ENCODE results near the gene PPP2R2D.

PPP2R2D gene

DNA sequence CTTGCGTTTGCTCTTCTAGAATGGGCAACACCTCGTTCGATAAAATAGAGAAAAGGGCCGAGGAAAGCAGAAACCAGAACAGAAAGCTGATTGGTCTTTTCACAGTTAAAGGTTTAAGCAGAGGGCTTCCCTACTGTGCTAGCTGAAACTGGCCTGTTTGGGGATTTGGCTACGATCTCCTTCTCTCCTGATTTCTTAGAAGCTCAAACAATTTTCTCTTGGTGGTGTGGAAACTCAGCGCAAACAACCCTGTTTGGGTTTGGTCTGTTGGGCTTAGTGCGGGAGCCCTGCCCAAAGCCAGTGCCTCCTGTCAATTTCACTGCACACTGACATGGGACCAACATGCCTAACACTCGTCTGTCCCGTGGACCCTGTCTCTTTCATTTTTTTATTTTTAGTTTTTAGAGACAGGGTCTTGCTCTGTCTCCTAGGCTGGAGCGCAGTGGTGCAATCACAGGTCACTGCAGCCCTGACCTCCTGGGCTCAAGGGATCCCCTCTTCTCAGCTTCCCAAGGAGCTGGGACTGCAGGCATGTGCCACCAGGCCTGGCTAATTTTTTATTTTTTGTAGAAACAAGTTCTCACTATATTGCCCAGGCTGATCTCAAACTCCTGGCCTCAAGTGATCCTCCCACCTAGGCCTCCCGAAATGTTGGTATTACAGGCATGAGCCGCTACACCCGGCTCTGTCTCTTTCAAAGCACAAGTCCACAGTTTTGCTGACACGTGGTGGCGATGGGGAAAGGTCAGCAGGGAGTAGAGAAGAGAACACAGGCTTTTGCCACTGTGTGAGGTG is 97.4 kb downstream of the PPP2R2D start:
- no peak for DNase-seq (ENCODE audit: low read depth in 2 of 2)

DNA sequence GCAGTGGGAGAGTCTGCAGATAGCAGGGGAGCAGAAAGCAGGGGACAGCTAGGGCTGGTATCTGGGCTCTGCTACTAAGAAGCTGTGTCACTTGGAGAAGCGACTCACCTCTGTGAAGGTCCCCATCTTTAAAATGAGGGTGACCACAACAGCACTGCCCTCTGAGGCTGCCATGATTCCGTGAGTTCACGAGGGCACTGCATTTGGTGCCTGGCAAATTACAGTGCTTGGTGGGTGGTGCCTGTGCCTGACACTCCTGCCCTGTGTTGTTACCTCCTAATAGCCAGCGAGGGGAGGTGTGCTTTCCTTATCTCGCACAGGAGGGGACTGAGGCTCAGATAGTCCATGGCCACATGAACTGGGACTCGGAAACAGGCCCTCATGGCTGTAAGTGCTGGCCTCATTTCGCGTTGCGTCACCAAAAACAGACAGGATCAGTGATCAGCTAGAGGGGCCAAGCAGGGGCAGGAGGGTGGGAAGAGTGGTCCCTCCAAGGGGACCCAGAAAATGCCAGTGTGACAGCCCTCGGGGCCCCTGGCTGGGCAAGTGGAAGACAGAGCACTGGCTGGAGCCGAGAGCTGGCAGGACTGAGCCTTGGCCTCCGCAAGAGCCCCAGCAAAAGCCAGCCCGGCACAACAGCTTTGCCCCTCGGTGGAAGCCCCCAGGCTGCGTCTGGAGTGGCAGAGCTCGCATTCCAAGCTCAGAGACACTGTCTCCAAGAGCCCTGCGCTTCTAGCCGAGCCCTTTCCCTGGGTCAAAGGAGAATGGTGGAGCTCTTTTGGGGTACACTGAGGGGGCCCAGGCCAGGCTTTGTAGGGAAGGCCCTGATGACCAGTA is 98.3 kb downstream of the PPP2R2D start:
- DNase-seq (ENCODE audit: low read depth in 2 of 2): no peak

DNA sequence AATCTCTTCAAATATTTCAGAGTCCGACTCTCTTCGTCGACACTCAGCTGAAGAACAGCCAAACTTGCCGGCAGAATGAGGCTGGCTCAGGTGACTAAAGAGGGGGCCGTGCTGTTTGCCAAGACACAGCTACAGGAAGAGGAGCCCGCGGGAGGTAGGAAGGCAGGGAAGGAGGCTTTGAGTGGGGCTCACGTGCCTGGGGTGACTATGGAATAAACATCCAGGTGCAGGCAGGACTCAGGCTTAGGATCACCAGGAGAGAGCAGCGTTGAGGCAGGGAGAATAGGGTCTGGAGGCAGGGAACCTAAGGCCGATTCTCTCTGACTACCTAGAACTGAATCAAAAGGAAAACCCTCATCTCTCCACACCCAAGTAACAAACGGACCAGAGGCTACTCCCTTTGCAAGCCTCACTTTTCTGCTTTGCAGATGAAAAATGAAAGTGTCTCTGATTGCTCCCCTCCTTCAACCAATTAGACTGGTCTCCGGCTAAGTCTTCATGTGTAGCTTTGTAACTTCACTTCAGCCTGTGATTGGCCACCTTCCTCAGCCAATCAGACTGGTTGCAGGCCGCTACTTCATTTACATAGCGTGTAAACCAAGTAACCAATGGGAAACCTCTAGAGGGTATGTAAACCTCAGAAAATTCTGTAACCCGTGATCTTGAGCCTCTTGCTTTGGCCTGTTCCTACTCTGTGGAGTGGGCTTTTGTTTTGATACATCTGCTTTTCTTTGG is 100.6 kb downstream of the PPP2R2D start:
- no peak for DNase-seq (ENCODE audit: low read depth in 2 of 2)

DNA sequence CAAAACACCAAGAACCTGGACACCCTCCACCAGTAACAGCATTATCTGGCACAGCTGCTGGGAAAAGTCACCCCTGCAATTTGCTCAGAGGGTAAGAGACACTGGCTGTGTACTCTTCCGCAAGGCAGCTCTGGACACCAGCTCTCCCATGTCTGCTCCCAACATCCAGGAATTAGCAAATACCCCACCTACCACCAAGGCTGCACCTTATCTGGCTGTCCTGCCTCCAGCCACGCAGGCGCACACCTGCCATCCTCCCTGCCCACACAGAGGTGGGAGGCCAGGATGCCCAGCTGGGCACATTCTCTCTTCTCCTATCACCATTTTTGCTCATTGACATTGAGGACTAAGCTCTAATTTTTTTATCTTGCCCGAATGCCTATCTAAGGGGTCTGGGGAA is 101.2 kb downstream of the PPP2R2D start:
- DNase-seq (ENCODE audit: low read depth in 2 of 2): no peak

DNA sequence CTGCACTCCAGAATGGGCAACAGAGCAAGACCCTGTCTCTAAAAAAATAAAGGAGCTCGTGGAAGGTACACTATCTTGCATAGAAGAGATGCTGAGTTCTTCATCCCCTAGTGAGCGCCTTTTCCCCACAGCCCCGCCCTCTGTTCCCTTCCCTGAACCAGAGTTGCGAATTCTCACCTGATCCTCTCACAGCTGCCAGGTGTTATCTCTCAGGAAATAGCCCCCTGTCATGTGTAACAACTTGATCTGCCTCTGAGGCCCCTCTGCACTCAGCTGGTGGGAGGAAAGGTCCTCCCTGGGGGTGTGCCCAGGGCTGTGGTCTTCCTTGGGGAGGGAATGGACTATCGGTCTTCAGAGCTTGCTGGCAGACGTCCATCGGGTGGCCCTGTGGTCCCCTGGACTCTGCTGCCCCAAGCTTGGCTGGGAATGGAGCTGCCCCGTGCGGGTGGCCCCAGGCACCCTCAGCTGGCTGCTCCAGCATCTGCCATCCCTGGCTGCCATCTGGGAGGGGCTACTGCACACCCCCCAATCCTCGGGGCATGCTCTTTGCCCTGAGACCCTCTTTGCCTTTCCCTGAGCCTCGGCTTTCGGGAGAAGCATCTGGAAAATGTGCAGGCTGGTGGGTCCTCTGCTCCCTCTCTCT is 102.6 kb downstream of the PPP2R2D start:
- no peak for DNase-seq (ENCODE audit: low read depth in 2 of 2)

DNA sequence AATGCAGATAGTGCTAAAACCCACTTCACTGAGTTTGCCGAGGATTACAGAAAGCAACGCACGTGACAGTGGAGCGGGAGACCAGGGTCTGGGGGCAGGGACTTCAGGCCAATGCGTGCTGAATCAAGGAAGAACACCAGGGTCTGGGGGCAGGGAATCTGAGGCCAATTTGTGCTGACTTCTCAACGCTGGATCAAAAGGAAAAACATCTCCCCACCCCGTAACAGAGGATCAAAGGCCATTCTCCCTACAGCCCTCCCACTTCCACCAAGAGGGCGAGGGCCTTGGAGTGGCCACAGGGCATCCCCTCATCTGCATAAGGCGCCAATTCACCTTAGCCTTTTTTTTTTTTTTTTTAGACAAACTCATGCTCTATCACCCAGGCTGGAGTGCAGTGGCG is 103.2 kb downstream of the PPP2R2D start:
- DNase-seq (ENCODE audit: low read depth in 2 of 2): no peak

DNA sequence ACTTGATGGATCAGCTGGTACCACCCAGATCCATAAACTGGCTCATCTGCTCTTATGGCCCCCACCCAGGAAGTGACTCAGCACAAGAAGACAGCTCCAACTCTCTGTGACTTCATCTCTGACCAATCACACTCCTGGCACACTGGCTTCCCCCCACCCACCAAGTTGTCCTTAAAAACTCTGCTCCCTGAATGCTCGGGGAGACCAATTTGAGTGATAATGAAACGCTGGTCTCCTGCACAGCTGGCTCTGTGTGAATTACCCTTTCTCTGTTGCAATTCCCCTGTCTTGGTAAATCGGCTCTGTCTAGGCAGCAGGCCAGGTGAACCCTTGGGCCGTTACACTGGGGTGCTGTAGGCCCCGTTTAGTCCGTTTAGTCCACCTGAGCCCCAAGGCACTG is 104.3 kb downstream of the PPP2R2D start:
- DNase-seq (ENCODE audit: low read depth in 2 of 2): no peak

DNA sequence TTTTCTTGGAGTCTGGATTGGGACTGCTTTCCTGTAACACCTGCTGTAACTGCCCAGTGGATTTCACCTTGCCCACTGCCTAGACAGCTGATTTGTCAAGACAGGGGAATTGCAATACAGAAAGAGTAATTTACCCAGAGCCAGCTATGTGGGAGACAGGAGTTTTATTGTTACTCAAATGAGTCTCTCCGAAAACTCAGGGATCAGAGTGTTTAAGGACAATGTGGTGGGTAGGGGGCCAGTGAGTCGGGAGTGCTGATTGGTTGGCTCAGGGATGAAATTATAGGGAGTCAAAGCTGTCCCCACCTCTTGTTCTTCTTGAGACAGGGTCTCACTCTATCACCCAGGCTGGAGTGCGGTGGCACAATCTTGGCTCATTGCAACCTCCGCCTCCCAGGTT is 106.2 kb downstream of the PPP2R2D start:
- DNase-seq (ENCODE audit: low read depth in 2 of 2): no peak

DNA sequence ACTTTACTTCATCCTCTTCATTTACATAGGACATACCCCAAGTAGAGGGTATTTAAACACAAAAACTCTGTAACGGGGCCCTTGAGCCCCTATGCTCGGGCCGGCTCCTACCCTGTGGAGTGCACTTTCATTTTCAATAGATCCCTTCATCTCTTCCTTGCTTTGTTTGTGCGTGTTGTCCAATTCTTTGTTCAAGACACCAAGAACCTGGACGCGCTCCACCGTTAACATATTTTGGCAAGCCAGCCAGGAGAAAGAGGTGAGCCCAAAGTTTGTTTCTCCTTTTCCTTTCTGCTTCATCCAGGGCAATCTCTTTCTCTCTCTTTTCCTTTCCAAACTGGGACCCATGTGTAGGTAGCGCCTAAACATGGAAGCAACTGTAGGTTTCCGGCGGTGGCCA is 106.9 kb downstream of the PPP2R2D start:
- no peak for DNase-seq (ENCODE audit: low read depth in 2 of 2)
